ENCODE results near the gene SLC25A47. TPM values are rescaled to one million over a fixed set of nuclear protein-coding genes. Genes with fewer than 3 reads are reported as not detected.
"Not testable (repeated sequence)": the region's sequence is repeated elsewhere in the genome, so short reads cannot be mapped to it uniquely, and the experiment has no call there.

Gene SLC25A47
- total RNA-seq, 1 experiment from 2014 or later: not detected

DNA sequence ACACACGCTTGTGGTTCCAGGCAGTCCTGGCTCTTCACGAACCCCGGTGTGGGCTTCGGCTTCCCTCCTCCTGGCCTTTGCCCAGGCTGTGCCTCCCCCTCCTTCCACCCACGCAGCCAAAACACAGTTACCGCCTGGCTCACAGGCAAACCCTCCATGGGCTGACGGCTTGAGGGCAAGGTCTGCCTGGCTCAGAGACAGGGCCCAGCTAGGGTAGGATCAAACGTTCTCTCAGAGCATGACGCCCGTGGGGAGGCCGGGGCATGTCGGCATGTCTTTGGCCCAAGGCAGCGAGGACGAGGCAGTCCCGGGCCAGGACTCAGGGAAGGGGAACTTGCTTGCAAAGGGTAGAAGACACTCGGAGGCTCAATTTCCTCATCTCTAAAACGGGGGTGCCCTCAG, 2.1 kb downstream of the SLC25A47 start:
- no peak for DNase-seq (ENCODE audit: low read depth)

- DNase-seq (ENCODE audit: low read depth): no peak
Observed at GRCh38 chr14:100325958-100326357, 2.8 kb downstream of the SLC25A47 start.

DNA sequence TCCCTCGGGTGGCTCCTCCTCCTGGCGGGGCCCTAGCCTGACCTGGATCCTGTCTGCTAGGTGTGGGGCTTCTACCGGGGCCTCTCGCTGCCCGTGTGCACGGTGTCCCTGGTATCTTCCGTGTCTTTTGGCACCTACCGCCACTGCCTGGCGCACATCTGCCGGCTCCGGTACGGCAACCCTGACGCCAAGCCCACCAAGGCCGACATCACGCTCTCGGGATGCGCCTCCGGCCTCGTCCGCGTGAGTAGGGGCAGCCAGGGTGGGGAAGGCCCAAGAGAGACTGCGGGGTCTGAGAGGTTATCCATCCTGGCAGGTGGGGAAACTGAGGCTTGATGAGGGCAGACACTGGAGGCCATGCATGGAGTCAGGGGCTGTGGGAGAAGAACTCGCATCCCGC, 4.0 kb downstream of the SLC25A47 start:
- DNase-seq (ENCODE audit: low read depth): no peak

GRCh38 chr14:100328495-100329163, 5.5 kb downstream of the SLC25A47 start:
- DNase-seq (ENCODE audit: low read depth): no peak

DNA sequence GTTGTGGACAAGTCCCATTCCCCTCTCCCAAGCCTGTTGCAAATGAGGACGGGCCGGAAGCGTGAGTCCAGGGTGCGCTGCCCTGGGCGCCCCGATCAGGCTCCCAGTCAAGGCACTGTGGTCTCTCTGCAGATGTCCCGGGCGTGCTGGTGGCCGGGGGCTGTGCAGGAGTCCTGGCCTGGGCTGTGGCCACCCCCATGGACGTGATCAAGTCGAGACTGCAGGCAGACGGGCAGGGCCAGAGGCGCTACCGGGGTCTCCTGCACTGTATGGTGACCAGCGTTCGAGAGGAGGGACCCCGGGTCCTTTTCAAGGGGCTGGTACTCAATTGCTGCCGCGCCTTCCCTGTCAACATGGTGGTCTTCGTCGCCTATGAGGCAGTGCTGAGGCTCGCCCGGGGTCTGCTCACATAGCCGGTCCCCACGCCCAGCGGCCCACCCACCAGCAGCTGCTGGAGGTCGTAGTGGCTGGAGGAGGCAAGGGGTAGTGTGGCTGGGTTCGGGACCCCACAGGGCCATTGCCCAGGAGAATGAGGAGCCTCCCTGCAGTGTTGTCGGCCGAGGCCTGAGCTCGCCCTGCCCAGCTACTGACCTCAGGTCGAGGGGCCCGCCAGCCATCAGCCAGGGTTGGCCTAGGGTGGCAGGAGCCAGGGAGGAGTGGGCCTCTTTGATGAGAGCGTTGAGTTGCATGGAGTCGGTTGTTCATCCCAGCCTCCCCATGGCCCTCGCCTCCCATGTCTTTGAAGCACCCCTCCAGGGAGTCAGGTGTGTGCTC, 6.3 kb downstream of the SLC25A47 start:
- no peak for DNase-seq (ENCODE audit: low read depth)

DNA sequence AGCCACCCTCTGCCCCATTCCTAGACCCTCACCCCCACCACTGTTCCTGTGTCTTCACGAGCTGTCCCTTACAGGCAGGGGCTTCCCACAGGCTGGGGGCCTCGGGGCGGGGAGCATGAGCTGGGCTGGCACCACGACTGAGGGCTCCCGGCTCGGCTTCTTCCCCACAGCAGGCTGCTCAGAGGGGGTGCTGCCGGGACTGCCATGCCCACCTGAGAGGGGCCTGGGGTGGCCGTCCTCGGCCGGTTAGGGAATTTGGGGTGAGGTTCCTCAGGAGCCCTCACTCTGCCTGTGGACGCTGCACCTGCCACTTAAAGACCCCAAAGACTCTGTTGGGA, 6.8 kb downstream of the SLC25A47 start:
- DNase-seq (ENCODE audit: low read depth): no peak

GRCh38 chr14:100330388-100330931, 7.3 kb downstream of the SLC25A47 start:
- DNase-seq (ENCODE audit: low read depth): no peak

GRCh38 chr14:100332071-100332639, 9.0 kb downstream of the SLC25A47 start:
- no peak for DNase-seq (ENCODE audit: low read depth)

DNA sequence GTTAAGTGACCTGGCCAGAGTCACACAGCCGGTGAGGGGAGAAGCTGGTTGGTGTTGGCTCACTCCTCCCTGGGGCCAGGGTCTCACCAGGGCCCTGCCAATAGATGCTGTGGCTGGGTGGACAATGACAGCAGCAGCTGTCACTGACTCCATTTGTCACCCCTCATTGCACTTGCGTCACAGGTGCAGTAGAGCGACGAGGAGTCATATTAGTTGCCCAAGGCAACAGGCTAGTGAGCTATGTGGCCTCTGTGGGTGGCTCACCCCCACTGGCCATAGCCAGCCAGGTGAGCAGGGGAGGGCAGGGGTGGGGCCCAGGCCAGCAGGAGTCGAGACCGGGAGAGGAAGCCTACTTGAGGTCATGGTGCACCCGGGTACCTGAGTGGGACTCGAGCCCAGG, 9.7 kb downstream of the SLC25A47 start:
- no peak for DNase-seq (ENCODE audit: low read depth)

DNA sequence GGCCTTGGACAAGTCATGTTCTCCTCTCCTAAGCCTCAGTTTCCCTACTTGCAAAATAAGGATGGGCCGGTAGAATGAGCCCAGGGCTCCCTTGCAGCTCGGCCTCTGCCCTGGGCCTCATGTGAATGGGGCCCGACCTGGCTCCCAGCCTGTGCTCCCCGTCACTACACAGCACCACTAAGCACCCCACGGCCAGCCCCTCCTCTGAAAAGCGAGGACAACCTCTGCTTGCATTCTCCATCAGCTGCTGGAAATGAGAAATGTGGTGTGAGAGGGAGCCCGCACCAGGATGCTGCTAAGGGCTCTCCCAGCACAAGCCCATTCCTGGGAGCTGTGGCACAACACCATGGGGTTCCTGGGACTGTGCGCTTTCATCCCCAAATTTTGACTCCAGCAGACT, 10.2 kb downstream of the SLC25A47 start:
- DNase-seq (ENCODE audit: low read depth): no peak

DNA sequence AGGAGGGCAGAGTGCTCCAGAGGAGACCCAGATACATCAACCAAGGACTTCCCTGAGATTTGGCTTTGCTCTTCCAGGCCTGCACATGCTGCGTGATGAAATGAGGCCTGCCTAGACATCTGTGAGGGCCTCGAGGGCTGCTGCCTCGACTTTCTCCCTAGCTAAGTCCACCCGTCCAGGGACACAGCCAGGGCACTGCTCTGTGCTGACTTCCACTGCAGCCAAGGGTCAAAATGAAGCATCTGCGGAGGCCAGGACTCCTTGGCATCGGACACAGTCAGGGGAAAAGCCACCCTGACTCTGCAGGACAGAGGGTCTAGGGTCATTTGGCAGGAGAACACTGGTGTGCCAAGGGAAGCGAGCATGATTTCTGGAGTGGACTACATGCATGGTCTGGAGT, 10.7 kb downstream of the SLC25A47 start:
- DNase-seq (ENCODE audit: low read depth): no peak

DNA sequence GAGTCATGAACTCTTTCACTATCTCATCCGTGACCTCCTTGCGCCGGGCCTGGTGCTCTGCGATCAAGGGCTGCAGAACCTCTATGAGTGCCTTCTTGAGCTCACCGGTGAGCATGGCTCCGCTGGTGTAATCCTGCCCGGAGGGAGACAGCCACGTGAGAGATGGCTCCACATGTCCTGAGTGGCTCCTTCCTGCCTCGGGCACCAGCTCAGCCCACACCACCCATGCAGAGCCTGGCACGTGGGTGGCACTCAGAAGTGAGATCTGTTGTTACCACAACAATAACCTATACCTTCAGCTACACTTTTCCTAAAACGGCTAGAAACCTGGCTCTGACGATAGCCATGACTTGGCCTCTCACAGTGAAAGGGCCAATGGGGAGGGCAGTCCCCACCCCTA, 11.8 kb downstream of the SLC25A47 start:
- DNase-seq (ENCODE audit: low read depth): no peak

DNA sequence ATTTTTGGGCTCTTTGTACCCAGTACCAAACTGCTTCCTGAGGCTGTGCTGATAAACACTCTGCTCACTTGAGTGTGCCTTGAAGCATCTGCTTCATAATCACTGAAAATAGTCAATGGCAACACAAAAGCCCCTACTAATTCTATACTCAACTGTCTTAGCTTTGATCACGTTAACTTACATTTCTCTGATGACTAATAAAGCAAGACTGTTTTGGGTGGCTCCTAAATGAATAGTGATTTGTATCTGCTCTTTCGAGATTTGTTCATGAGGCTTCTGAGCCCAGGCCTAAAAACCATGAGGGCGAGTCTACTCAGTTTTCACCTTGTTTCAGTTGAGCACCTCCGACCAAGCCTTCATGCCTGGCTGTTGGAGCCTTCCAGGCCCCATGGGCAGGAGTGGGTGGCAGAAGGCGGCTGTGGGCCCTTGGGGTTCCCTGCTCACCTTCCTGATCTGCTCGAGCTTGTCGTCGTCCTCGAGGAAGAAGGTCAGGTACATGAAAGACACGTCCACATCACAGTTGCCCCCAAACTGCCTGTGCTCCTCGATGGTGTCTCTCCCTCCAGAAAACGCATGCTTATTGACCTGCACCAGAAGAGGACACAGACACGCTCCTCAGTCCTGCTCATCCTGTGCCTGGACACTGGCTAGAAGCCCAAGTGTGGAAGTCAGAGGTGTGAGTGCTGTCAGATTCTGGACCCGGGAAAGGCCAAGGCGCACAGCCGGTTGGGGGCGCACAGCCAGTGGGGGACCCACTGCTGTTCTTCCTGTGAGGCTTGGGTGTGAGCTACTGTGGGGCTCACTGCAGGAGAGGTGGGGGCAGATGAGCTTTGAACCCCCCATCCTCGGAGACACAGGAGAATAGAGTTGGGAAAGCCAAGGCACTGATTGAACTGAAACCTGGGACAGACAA, 13.7 kb downstream of the SLC25A47 start:
- no peak for DNase-seq (ENCODE audit: low read depth)

- no peak for DNase-seq (ENCODE audit: low read depth)
Observed at GRCh38 chr14:100339766-100340422, 16.8 kb downstream of the SLC25A47 start.

GRCh38 chr14:100340423-100340813, 17.3 kb downstream of the SLC25A47 start:
- no peak for DNase-seq (ENCODE audit: low read depth)

DNA sequence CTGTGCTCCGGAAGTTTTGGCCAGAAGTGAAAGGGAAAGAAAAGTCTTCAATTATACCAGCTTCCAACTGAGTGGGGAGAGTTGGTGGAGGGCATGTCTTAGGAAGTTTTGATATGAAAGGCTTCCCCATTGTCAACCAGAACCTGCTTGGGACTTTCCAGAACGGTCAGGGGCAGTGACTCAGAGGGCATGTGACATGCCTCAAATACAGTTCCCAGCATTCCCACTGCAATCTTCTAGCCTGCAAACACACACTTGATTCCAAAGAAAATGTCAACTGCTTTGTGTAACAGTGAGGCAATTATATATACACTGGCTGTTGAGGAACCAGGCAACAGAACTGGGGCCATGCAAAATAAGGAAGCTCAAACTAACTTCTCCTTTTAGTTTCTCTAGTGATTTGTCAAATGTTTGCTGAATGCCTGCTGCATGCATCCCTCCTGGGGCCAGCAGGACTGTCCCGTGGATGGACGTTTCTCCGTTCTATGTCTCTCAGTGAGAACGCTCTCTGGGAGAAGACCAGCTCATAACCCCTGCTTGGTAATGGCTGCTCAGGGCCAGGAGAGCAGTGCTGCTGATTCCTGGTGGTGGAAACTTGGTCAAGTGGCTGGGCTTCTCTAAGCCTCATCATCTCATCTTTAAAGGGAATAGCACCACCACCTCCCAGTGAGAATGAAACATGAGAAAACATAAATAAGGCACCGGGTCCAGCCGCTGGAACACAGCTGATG, 18.3 kb downstream of the SLC25A47 start:
- peak; percentile 86 for DNase-seq (ENCODE audit: low read depth)

DNA sequence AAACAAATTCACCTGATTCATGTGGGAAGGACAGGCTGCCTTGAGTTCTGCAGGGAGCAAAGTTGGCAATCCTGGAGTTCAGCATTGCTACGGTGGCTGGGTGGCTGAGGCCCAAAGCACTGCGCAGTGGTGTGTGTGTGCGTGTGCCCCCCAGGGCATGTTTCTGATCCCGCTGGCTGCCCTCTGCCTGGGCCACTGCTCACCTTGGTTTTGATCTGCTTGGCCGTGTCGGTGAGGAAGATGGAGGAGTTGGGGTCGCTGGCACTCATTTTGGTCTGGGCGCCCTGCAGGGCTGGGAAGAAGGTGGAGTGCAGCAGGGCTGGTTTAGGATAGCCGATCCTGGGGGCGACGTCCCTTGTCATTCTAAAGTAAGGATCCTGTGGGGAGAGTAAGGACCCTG, 19.1 kb downstream of the SLC25A47 start:
- no peak for DNase-seq (ENCODE audit: low read depth)

- not testable (repeated sequence) for DNase-seq (ENCODE audit: low read depth)
Observed at GRCh38 chr14:100342826-100343225, 19.7 kb downstream of the SLC25A47 start.

GRCh38 chr14:100344657-100345056, 21.5 kb downstream of the SLC25A47 start:
- not testable (repeated sequence) for DNase-seq (ENCODE audit: low read depth)

DNA sequence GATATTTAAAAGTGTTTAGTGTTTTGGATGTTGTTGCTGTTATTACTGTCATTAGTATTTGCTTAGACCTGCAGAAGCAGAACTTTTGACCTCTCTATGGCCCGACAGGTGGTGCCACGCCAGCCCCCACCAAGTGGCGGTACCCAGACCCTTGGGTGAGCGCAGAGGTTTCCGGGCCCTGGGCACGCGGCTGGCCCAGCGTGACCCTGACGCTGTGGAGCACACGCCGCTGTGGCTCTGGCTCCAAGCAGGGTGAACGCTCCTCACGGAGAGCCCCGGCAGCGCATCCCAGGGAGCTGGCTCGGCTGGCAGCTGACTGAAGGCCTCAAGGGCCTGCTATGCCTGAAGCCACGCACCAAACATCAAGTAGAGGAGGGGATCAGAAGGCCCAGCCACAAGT, 22.6 kb downstream of the SLC25A47 start:
- no peak for DNase-seq (ENCODE audit: low read depth)
